ENCODE results near the gene UNCX.
"Not testable (repeated sequence)": the region's sequence is repeated elsewhere in the genome, so short reads cannot be mapped to it uniquely, and the experiment has no call there.

UNCX gene

DNA sequence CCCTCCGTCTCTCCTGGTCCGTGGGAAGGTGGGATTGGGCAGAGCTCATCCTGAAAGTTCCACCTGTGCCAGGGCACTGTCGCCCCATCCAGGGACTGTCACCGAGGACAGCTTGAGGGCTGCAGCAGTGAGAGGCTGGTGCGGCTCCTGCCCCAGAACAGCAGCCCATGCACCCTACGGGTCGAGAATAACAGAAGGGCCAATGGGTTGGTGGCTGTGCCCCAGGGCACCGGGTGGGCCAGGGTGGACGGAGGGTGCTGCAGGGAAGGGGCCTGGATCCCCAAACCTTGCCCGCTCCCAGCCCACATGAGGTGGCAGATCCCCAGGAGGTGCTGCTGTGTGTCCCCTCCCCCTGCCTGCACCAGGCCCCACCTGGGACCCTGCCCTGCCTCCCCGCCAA, 23.9 kb downstream of the UNCX start:
- Histone ChIP-seq H3K4me3 (ENCODE audit: low read length) (no peak overlapping the region), H3K27me3 (ENCODE audit: control insufficient read depth, insufficient read depth, low read length) (peaks cover 61% of the 10 kb centered on the region)

DNA sequence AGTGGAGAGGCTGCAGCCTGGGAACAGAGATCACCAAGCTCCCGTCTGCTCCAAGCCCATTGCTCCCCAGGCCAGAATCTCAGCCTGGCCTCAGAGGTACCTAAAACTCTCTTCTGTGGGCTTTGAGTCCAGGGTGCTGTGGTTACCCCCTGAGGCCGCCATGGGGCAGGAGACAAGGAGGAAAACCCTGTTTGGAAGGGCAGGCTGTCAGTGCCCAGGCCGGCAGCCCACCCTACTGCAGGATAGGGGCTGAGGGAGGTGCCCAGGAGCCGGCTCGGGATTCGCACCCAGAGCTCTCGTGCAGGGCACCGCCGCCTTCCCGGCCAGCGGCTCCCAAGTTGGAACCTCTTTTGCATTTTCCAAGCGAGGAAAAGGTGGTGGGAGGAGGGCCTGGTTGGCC, 24.5 kb downstream of the UNCX start:
- H3K4me2 ChIP-seq (ENCODE audit: low read length), result no peak overlapping the region
- no peak overlapping the region for H3K4me3 ChIP-seq (ENCODE audit: low read length)
- H3K27me3 ChIP-seq (ENCODE audit: control insufficient read depth, insufficient read depth, low read length), result peaks cover 58% of the 10 kb centered on the region
- no peaks in the 10 kb centered on the region for H3K36me3 ChIP-seq (ENCODE audit: insufficient read depth, low read length)
- no peaks in the 10 kb centered on the region for H3K9me3 ChIP-seq (replicated peaks; ENCODE audit: low read length)
- H3K4me1 ChIP-seq (ENCODE audit: control insufficient read depth, insufficient read depth, low read length), result no peaks in the 10 kb centered on the region
- H3K9ac ChIP-seq (ENCODE audit: low read depth, low read length), result no peak overlapping the region

More for the DNA sequence above, 23.9 kb downstream of the UNCX start:
- Histone ChIP-seq H3K9me3 (replicated peaks; ENCODE audit: low read length) (no peaks in the 10 kb centered on the region), H3K4me2 (ENCODE audit: low read length) (no peak overlapping the region), H3K36me3 (ENCODE audit: insufficient read depth, low read length) (no peaks in the 10 kb centered on the region), H3K9ac (ENCODE audit: low read depth, low read length) (no peak overlapping the region), H3K4me1 (ENCODE audit: control insufficient read depth, insufficient read depth, low read length) (no peaks in the 10 kb centered on the region)

DNA sequence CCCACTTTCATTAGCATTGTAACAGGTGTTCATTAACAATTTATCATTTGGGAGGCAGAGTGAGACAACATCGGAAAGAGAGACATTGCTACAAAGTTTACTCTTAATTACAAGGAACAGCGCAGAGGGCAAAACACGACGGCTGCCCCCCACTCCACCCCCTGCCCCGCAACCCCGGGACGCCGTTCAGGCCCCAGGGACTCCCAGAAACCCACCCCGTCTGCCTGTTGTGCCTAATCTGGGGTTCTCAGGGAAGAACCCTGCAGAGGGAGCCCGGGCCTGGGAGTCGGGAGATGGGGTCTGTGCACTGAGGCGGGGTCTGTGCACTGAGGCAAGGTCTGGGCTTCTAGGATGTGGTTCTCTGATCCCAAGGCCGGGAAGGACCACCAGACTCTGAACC, 25.2 kb downstream of the UNCX start:
- Histone ChIP-seq H3K4me2 (ENCODE audit: low read length) (no peak overlapping the region), H3K4me3 (ENCODE audit: low read length) (no peak overlapping the region), H3K4me1 (ENCODE audit: control insufficient read depth, insufficient read depth, low read length) (no peaks in the 10 kb centered on the region), H3K9me3 (replicated peaks; ENCODE audit: low read length) (no peaks in the 10 kb centered on the region), H3K27me3 (ENCODE audit: control insufficient read depth, insufficient read depth, low read length) (peaks cover 55% of the 10 kb centered on the region), H3K9ac (ENCODE audit: low read depth, low read length) (no peak overlapping the region), H3K36me3 (ENCODE audit: insufficient read depth, low read length) (no peaks in the 10 kb centered on the region)

DNA sequence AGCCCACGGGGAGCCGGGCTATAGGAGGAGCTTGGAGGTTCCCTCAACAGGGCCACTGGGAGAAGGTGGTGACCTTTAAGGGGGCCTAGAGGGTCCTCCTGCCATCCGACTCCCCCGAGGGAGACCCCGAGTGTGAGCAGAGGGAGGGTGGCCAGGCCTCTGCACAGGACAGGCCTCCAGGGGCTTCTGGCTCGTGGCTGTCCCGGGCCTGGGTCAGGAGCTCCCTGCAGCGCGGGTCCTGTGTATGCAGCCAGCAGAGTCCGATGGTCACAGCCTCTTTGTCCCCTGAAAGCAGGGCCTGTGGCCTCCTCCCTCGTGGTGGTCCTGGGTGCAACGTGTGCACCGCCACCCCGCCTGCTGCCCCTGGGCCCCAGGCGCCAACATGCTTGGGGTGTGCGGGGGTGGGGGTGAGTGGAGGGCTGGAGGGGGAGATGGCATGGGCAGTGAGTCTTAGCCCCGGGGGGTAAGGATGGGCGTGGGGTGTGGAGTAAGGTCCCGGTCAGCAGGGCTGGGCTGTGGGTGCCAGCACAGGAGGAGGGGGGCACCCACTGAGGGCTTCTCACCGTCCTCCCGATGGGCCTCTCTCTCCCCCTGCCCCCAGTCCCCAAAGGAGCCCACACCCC, 27.1 kb downstream of the UNCX start:
- Histone ChIP-seq H3K4me2 (ENCODE audit: low read length) (no peak overlapping the region), H3K27me3 (ENCODE audit: control insufficient read depth, insufficient read depth, low read length) (peaks cover 58% of the 10 kb centered on the region), H3K4me3 (ENCODE audit: low read length) (no peak overlapping the region), H3K36me3 (ENCODE audit: insufficient read depth, low read length) (no peaks in the 10 kb centered on the region), H3K9me3 (replicated peaks; ENCODE audit: low read length) (no peaks in the 10 kb centered on the region), H3K9ac (ENCODE audit: low read depth, low read length) (no peak overlapping the region), H3K4me1 (ENCODE audit: control insufficient read depth, insufficient read depth, low read length) (no peaks in the 10 kb centered on the region)

DNA sequence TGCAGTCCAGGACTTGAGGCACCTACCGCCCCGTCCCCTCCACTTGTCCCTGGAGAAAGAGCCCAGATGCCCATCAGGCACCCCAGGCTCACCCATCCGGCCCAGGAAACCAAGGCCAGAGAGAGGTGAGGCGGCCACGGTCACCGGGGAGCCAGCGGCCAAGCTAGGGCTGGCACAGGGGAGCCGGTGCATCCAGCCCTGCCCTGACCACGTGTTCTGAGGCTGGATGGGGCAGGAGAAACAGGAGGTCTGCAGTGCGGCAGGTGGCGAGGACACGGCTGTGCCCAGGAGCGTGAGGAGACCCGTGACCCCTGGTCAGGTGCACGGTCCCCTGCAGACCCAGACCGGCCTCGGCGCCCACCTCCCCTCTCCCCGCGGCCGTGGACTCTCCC, 27.6 kb downstream of the UNCX start:
- Histone ChIP-seq H3K4me1 (ENCODE audit: control insufficient read depth, insufficient read depth, low read length) (no peaks in the 10 kb centered on the region), H3K27me3 (ENCODE audit: control insufficient read depth, insufficient read depth, low read length) (peaks cover 63% of the 10 kb centered on the region), H3K36me3 (ENCODE audit: insufficient read depth, low read length) (no peaks in the 10 kb centered on the region), H3K4me2 (ENCODE audit: low read length) (no peak overlapping the region), H3K4me3 (ENCODE audit: low read length) (no peak overlapping the region), H3K9ac (ENCODE audit: low read depth, low read length) (no peak overlapping the region), H3K9me3 (replicated peaks; ENCODE audit: low read length) (no peaks in the 10 kb centered on the region)

DNA sequence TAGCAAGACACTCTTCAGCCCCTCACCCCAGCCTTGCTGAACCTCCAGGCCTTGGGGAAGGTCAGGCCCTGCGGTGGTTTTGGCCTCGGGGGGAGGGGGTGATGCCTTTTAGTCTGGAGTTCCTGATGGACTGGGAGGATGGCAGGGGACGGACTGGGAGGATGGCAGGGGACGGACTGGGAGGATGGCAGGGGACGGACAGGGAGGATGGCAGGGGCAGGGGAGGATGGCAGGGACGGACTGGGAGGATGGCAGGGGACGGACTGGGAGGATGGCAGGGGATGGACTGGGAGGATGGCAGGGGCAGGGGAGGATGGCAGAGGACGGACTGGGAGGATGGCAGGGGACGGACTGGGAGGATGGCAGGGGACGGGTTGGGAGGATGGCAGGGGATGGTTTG, 28.4 kb downstream of the UNCX start:
- not testable (repeated sequence) for H3K36me3 ChIP-seq (ENCODE audit: insufficient read depth, low read length); H3K4me1 ChIP-seq (ENCODE audit: control insufficient read depth, insufficient read depth, low read length); H3K9ac ChIP-seq (ENCODE audit: low read depth, low read length); H3K4me2 ChIP-seq (ENCODE audit: low read length); H3K9me3 ChIP-seq (replicated peaks; ENCODE audit: low read length); H3K4me3 ChIP-seq (ENCODE audit: low read length)
- peaks cover 64% of the 10 kb centered on the region for H3K27me3 ChIP-seq (ENCODE audit: control insufficient read depth, insufficient read depth, low read length)

DNA sequence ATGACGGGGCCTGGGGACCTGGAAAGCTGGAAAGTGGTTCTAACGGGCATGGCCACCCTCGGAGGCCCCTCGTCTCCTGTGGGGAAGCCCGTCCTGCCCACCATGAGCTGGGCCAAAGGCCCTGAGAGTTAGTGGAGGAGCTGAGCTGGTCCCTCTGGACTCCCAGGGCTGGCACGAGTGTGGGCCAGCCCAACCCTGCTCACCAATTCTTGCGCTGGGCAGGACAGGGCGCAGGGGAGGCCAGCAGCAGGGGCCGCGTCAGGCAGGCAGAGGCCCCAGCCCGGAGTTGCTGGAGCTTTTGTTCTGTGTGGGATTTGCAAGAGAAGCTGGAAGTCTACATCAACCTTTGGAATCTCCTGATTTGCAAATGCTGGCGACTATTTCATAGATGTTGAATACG, 29.8 kb downstream of the UNCX start:
- Histone ChIP-seq H3K4me1 (ENCODE audit: control insufficient read depth, insufficient read depth, low read length) (no peaks in the 10 kb centered on the region), H3K9ac (ENCODE audit: low read depth, low read length) (no peak overlapping the region), H3K27me3 (ENCODE audit: control insufficient read depth, insufficient read depth, low read length) (peaks cover 62% of the 10 kb centered on the region), H3K4me2 (ENCODE audit: low read length) (no peak overlapping the region), H3K4me3 (ENCODE audit: low read length) (no peak overlapping the region), H3K36me3 (ENCODE audit: insufficient read depth, low read length) (no peaks in the 10 kb centered on the region), H3K9me3 (replicated peaks; ENCODE audit: low read length) (no peaks in the 10 kb centered on the region)

DNA sequence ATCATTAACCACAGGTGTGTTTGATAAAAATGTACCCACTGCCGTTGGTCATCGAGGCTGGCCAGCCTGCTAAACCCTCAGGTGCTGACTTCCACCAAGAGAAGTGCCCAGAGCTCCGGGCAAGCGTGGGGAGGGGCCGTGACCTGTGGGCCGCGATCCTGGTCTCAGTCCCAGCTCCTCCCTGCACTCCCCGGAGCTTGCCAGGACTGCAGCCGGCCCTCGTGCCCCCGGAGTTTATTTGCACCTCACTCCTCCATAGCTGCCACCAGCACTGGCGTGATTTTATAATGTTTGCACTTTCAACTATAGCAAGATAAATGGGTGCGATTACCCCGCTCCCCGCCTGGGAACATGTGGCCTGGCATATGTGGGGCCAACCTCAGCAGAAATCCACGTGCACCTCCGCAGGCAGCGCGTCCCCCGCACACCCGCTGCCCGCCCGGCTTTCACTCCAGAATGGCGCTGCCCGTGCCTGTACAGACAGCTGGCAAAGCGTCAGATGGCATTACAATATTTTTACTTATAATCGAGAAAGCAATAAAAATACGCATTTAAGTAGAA, 30.8 kb downstream of the UNCX start:
- H3K9ac ChIP-seq (ENCODE audit: low read depth, low read length), result no peak overlapping the region
- peaks cover 62% of the 10 kb centered on the region for H3K27me3 ChIP-seq (ENCODE audit: control insufficient read depth, insufficient read depth, low read length)
- H3K4me2 ChIP-seq (ENCODE audit: low read length), result no peak overlapping the region

GRCh38 chr7:1264345-1265280, 31.9 kb downstream of the UNCX start:
- Histone ChIP-seq H3K4me2 (ENCODE audit: low read length) (no peak overlapping the region), H3K9ac (ENCODE audit: low read depth, low read length) (no peak overlapping the region), H3K4me3 (ENCODE audit: low read length) (no peak overlapping the region), H3K36me3 (ENCODE audit: insufficient read depth, low read length) (no peaks in the 10 kb centered on the region), H3K27me3 (ENCODE audit: control insufficient read depth, insufficient read depth, low read length) (peaks cover 69% of the 10 kb centered on the region), H3K9me3 (replicated peaks; ENCODE audit: low read length) (no peaks in the 10 kb centered on the region), H3K4me1 (ENCODE audit: control insufficient read depth, insufficient read depth, low read length) (no peaks in the 10 kb centered on the region)

More for the DNA sequence above, 30.8 kb downstream of the UNCX start:
- Histone ChIP-seq H3K9me3 (replicated peaks; ENCODE audit: low read length) (no peaks in the 10 kb centered on the region), H3K36me3 (ENCODE audit: insufficient read depth, low read length) (no peaks in the 10 kb centered on the region), H3K4me1 (ENCODE audit: control insufficient read depth, insufficient read depth, low read length) (no peaks in the 10 kb centered on the region), H3K4me3 (ENCODE audit: low read length) (no peak overlapping the region)

DNA sequence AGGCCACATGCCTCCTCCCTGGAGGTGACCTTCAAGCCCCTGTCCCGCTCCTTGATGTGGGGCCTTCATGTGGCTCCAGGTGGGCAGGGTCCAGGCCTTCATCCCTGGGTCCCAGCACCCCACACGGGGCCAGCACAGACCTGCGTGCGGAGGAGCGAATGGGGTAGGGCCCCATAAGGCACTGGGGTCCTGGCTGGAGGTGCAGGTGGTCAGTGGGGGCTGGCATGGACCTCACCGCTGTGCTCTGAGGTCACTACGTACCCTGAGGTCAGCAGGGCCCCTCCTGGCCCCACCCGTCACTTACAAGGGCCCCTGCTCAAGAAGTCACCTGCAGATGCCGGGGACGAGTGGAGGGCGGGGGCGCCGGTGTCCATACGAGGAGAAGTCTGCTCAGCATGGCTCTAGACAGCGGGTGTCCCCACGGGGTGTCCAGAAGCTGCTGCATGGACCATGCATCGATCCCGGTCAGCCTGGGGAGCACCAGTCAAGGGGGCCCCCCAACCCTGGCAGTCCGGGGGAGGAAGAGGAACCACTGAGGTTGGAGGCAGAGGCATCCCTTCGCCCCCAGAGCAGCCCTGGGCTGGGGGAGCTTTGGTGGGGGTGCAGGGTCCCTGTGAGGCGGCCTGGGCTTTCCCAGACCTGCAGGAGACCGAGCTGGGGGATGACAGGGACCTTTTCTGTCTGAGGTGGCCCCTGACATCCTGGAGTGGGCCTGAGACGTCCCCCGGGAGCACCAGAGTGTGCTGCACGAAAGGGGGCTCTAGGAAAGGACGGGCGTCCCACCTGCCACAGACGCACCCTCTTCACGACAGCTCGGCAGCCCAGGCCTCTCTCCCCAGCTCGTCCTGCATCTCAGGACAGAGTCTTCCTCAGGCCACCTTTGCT, 34.6 kb downstream of the UNCX start:
- H3K27me3 ChIP-seq (ENCODE audit: control insufficient read depth, insufficient read depth, low read length), result peaks cover 62% of the 10 kb centered on the region
- H3K9ac ChIP-seq (ENCODE audit: low read depth, low read length), result no peak overlapping the region

More for the DNA sequence above, 34.6 kb downstream of the UNCX start:
- no peaks in the 10 kb centered on the region for H3K36me3 ChIP-seq (ENCODE audit: insufficient read depth, low read length)
- no peaks in the 10 kb centered on the region for H3K9me3 ChIP-seq (replicated peaks; ENCODE audit: low read length)
- H3K4me1 ChIP-seq (ENCODE audit: control insufficient read depth, insufficient read depth, low read length), result no peaks in the 10 kb centered on the region
- H3K4me2 ChIP-seq (ENCODE audit: low read length), result no peak overlapping the region
- no peak overlapping the region for H3K4me3 ChIP-seq (ENCODE audit: low read length)

All from skeletal muscle satellite cell (primary cell).